ENCODE results near the gene TCP10L.
"Not testable (repeated sequence)": the region's sequence is repeated elsewhere in the genome, so short reads cannot be mapped to it uniquely, and the experiment has no call there.

Gene TCP10L

DNA sequence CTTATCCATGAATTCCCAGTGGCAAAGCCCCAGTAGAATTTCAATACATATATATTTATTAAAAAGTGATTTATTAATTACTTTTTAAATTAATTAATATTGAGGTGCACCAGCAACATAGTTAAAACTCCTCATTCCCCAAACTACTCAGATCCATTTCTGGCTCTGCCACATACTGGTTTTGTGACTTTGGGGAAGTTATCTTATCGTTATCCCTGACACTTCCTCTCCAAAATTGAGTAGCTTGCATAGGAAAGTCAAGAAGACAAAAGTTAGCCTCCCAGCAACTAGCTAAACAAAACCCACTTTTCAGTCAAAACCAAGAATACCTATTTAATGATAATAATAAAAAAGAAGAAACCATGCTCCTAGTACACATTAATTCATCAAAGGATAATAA, 35.9 kb downstream of the TCP10L start:
- no peak for DNase-seq

DNA sequence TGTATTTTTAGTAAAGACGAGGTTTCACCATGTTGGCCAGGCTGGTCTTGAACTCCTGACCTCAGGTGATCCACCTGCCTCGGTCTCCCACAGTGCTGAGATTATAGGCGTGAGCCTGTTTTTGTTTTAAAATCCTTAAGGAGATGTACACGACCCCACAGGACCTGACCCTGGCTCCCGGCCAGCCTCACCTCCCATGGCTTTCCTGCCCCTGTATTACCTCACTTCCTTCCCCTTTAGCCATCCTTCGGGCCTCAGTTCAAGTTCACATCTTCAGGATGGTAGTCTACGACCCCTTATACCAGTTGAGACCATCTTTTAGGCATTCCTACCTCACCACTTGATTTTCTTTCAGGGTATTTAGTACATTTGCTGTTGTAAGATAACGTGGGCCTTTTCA, 36.3 kb downstream of the TCP10L start:
- DNase-seq, result no peak

- DNase-seq, result no peak
These were observed 38.3 kb downstream of the TCP10L start for GRCh38 chr21:32547018-32547417.

GRCh38 chr21:32545948-32546441, 39.3 kb downstream of the TCP10L start:
- no peak for DNase-seq

DNA sequence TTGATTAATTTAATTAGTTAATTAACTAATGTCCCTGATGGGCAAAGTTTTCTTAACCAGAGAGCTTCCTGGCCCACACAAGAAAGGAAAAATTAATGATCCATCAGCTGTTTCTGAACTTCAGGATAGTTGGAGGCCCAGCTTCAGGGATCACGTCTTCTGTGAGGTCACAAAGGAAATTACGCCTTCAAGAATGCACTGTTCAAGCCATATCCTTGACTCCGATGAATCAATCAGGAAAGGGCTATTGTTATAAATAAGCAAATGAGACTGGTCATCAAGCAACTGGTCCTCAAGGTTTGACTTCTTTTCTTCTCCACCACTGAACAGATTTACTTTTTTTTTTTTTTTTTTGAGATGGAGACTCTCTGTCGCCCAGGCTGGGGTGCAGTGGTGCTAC, 40.6 kb downstream of the TCP10L start:
- no peak for DNase-seq

DNA sequence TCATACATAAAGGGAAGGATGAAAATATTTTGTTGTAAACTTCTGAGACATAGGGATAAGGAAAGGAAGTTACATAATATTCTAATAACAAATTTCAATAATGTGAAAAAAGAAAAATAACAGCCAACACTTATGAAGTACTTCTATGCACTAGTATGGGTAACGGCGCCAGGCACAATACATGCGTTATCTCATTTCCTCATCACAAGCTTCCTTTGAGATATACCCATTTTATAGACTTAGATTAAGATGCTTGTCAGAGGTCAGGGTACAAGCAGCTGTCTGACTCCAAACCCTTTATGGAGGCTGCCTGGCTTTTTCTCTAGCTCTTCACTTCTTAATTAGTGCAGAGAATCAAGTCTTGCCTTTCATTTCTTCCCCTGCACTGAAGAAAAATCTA, 41.3 kb downstream of the TCP10L start:
- DNase-seq, result no peak

GRCh38 chr21:32543056-32543455, 42.3 kb downstream of the TCP10L start:
- DNase-seq, result not testable (repeated sequence)

- no peak for DNase-seq
These were observed 45.9 kb downstream of the TCP10L start for GRCh38 chr21:32539378-32539777.

DNA sequence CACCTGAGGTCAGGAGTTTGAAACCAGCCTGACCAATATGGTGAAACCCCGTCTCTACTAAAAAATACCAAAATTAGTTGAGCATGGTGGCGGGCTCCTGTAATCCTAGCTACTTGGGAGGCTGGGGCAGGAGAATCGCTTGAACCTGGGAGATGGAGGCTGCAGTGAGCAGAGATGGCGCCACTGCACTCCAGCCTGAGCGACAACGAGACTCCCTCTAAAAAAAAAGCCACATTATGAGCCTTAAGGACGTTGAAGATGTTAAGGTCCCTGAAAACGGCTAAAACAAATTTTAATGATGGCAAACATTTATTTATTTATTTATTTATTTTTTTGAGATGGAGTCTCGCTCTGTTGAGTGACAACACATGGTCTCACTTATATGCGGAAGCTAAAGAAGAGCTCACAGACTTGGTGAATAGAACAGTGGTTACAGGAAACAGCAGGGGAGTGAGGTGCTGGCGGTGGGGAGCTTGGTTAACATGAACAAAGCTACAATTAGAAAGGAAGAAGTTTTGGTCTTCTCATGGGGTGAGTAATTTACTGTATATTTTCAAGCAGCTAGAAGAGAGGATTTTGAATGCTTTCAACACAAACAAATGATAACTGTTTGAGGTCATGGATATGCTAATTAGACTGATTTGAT, 47.1 kb downstream of the TCP10L start:
- no peak for DNase-seq

GRCh38 chr21:32537569-32537881, 47.8 kb downstream of the TCP10L start:
- DNase-seq, result no peak

DNA sequence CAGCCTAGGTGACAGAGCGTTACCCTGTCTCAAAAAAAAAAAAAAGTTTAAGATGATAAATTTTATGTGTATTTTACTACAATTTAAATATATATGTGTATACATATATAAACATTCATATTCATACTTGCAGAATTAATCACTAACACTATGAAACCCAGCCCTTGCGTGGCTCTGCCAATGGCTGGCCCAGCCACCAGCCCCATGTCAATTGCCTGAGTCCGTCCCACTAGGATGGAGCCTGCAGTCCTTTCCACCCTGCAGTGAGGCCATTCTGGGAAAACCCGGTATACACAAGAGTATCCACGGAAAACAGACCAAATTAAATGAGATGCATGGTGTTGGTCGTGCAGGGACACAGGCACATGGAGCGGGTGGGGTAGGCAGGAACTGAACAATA, 49.7 kb downstream of the TCP10L start:
- no peak for DNase-seq

- DNase-seq, result no peak
These were observed 51.2 kb downstream of the TCP10L start for GRCh38 chr21:32534113-32534512.

DNA sequence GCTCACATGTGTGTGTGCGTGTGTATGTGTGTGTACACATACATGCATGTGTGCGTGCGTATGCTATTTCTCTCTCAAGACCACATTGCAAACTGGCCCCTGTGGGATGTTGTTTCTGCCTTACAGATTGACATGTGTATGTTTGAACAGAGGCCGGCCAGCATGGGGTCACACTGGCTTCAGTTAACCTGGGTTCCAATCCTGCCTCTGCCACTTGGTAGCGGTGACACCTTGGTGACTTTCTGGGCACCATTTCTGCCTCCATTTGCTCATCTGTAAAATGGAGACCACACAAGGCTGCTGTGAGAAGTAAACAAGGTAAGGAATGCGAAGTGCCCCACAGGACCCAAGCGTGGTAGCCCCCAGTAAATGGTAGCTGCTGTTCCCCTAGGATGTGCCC, 51.7 kb downstream of the TCP10L start:
- no peak for DNase-seq

DNA sequence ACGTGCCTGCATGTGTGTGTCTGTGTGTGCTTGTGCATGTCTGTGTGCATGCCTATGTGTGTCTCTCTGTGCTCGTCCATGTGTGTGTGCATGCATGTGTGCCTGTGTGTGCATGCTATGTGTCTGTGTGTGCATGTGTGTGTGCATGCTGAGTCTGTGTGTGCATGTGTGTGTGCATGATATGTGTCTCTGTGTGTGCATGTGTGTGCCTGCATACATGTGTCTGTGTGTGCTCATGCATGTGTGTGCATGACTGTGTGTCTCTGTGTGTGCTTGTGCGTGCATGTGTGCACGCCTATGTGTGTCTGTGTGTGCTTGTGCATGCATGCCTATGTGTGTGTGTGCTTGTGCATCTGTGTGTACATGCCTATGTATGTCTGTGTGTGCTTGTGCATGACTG, 52.3 kb downstream of the TCP10L start:
- DNase-seq, result no peak

GRCh38 chr21:32532636-32533035, 52.7 kb downstream of the TCP10L start:
- no peak for DNase-seq

DNA sequence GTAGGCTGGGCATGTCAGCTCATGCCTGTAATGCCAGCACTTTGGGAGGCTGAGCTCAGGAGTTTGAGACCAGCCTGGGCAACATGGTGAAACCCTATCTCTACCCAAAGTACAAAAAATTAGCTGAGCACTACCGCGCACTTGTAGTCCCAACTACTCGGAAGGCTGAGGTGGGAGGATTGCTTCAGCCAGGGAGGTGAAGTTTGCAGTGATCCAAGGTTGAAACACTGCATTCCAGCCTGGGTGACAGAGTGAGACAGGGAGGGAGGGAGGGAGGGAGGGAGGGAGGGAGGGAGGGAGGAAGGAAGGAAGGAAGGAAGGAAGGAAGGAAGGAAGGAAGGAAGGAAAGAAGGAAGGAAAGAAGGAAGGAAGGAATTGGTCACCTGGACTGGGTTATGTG, 53.8 kb downstream of the TCP10L start:
- DNase-seq, result not testable (repeated sequence)

DNA sequence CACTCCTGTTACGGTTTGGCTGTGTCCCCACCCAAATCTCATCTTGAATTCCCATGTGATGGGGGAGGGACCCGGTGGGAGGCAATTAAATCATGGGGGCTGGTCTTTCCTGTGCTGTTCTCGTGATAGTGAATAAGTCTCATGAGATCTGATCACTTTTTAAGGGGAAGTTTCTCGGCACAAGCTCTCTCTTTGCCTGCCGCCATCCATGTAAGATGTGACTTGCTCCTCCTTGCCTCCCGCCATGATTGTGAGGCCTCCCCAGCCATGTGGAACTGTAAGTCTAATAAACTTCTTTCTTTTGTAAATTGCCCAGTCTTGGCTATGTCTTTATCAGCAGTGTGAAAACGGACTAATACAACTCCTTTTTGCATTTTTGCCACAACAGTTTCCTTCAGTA, 54.5 kb downstream of the TCP10L start:
- DNase-seq, result not testable (repeated sequence)

GRCh38 chr21:32529679-32530078, 55.6 kb downstream of the TCP10L start:
- no peak for DNase-seq

DNA sequence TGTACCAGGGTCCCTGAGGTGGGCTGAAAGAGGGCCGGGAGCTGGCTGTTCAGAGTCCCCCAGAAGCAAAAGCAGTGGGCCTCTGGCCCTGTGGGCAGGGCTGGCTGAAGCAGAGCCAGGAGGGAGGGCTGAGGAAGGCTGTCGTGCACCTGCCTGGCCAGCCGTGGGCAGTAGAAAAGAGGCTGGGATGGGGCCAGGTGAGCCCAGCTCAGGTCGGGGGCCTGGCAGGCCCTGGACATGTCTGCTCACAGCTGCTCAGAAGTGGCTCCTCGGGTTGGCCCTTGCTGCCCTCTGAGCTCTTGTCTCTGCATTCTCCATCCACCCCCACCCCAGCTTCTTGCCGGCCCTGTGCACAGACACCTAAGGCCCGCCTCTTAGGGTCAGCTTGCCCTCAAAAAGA, 60.0 kb downstream of the TCP10L start:
- no peak for DNase-seq

- no peak for DNase-seq
These were observed 61.2 kb downstream of the TCP10L start for GRCh38 chr21:32523988-32524719.

Data from DMS79 treated with DMSO at 0.1 percent for 48 hours (cell line).